ENCODE data around the gene AZU1.

The AZU1 gene

GRCh38 chr19:827710-828321 lies at the start of gene AZU1:
AZU1 (plus strand) TSS chr19:827837; CDS start chr19:827847, 10 bp downstream.
- Histone ChIP-seq H3K4me3 (ENCODE audit: low read length) (no peak within 1 kb of the TSS), H3K9me3 (ENCODE audit: control insufficient read depth, insufficient read depth, low read length) (no peaks in the 10 kb centered on the region), H3K79me2 (ENCODE audit: control insufficient read depth, low read length) (no peaks in the 10 kb centered on the region), H3K9me2 (replicated peaks; ENCODE audit: control insufficient read depth, low read length) (no peaks in the 10 kb centered on the region), H3K4me1 (ENCODE audit: control insufficient read depth, low read length) (no peaks in the 10 kb centered on the region), H4K20me1 (ENCODE audit: control insufficient read depth, insufficient read depth, low read depth, low read length) (no peaks in the 10 kb centered on the region), H3K27ac (ENCODE audit: low read depth, low read length) (no peak within 1 kb of the TSS), H3K27me3 (ENCODE audit: control insufficient read depth, low read length) (no peaks in the 10 kb centered on the region), H3K4me2 (ENCODE audit: low read length) (no peak within 1 kb of the TSS), H3F3A (ENCODE audit: control insufficient read depth, insufficient read depth) (no peaks in the 10 kb centered on the region), H3K36me3 (ENCODE audit: control insufficient read depth, low read length) (no peaks in the 10 kb centered on the region)
- no peak for TF ChIP-seq CTCF (IDR thresholded peaks at IDR 0.05; ENCODE audit: low read depth, low read length, poor library complexity, severe bottlenecking)
- no peak for TF ChIP-seq EZH2phosphoT487 (IDR thresholded peaks at IDR 0.05; ENCODE audit: borderline replicate concordance, low read length)

GRCh38 chr19:778910-779653 lies 48.6 kb upstream of the AZU1 start:
- no peaks in the 10 kb centered on the region for H3K9me3 ChIP-seq (ENCODE audit: control insufficient read depth, insufficient read depth, low read length)
- H3K27ac ChIP-seq (ENCODE audit: low read depth, low read length): no peak overlapping the region
- no peaks in the 10 kb centered on the region for H3K9me2 ChIP-seq (replicated peaks; ENCODE audit: control insufficient read depth, low read length)
- H3K79me2 ChIP-seq (ENCODE audit: control insufficient read depth, low read length): no peaks in the 10 kb centered on the region
- no peak overlapping the region for H3K4me3 ChIP-seq (ENCODE audit: low read length)
- H4K20me1 ChIP-seq (ENCODE audit: control insufficient read depth, insufficient read depth, low read depth, low read length): no peaks in the 10 kb centered on the region
- no peaks in the 10 kb centered on the region for H3K27me3 ChIP-seq (ENCODE audit: control insufficient read depth, low read length)
- H3K36me3 ChIP-seq (ENCODE audit: control insufficient read depth, low read length): no peaks in the 10 kb centered on the region
- H3K4me2 ChIP-seq (ENCODE audit: low read length): no peak overlapping the region
- TF ChIP-seq EZH2phosphoT487 (IDR thresholded peaks at IDR 0.05; ENCODE audit: borderline replicate concordance, low read length) (no peak), CTCF (IDR thresholded peaks at IDR 0.05; ENCODE audit: low read depth, low read length, poor library complexity, severe bottlenecking) (no peak)
- no peaks in the 10 kb centered on the region for H3K4me1 ChIP-seq (ENCODE audit: control insufficient read depth, low read length)
- H3F3A ChIP-seq (ENCODE audit: control insufficient read depth, insufficient read depth): no peaks in the 10 kb centered on the region

GRCh38 chr19:780935-781334 lies 46.7 kb upstream of the AZU1 start:
- H3K9me2 ChIP-seq (replicated peaks; ENCODE audit: control insufficient read depth, low read length): no peaks in the 10 kb centered on the region
- H3K36me3 ChIP-seq (ENCODE audit: control insufficient read depth, low read length): no peaks in the 10 kb centered on the region
- no peaks in the 10 kb centered on the region for H3F3A ChIP-seq (ENCODE audit: control insufficient read depth, insufficient read depth)
- H3K4me1 ChIP-seq (ENCODE audit: control insufficient read depth, low read length): no peaks in the 10 kb centered on the region
- H3K79me2 ChIP-seq (ENCODE audit: control insufficient read depth, low read length): no peaks in the 10 kb centered on the region
- TF ChIP-seq EZH2phosphoT487 (IDR thresholded peaks at IDR 0.05; ENCODE audit: borderline replicate concordance, low read length) (no peak), CTCF (IDR thresholded peaks at IDR 0.05; ENCODE audit: low read depth, low read length, poor library complexity, severe bottlenecking) (no peak)
- no peaks in the 10 kb centered on the region for H4K20me1 ChIP-seq (ENCODE audit: control insufficient read depth, insufficient read depth, low read depth, low read length)
- H3K4me3 ChIP-seq (ENCODE audit: low read length): no peak overlapping the region
- no peak overlapping the region for H3K27ac ChIP-seq (ENCODE audit: low read depth, low read length)
- no peaks in the 10 kb centered on the region for H3K27me3 ChIP-seq (ENCODE audit: control insufficient read depth, low read length)
- H3K4me2 ChIP-seq (ENCODE audit: low read length): no peak overlapping the region
- H3K9me3 ChIP-seq (ENCODE audit: control insufficient read depth, insufficient read depth, low read length): no peaks in the 10 kb centered on the region
